GM12875 (cell line): ENCODE data around the gene ANKRA2.

Experiments
- H3K4me3 ChIP-seq: one replicate; pipeline ENCODE4 v1.5.1; 2011; ENCODE audit warnings: low read depth, low read length, control low read depth
- CTCF ChIP-seq: IDR thresholded peaks from 2 replicates; pipeline ENCODE4 v1.5.1; 2011; ENCODE audit warnings: low read depth, mild to moderate bottlenecking, control low read depth, inconsistent platforms, low read length, moderate library complexity, borderline replicate concordance; ENCODE audit not compliant: insufficient read depth

The ANKRA2 gene

GRCh38 chr5:73506459-73506955 is 58.9 kb downstream of the ANKRA2 start:
- H3K4me3 ChIP-seq: no peak overlapping the region
- TF ChIP-seq CTCF: no peak
